Measurements from ENCODE around the gene NUAK1.

The NUAK1 gene

DNA sequence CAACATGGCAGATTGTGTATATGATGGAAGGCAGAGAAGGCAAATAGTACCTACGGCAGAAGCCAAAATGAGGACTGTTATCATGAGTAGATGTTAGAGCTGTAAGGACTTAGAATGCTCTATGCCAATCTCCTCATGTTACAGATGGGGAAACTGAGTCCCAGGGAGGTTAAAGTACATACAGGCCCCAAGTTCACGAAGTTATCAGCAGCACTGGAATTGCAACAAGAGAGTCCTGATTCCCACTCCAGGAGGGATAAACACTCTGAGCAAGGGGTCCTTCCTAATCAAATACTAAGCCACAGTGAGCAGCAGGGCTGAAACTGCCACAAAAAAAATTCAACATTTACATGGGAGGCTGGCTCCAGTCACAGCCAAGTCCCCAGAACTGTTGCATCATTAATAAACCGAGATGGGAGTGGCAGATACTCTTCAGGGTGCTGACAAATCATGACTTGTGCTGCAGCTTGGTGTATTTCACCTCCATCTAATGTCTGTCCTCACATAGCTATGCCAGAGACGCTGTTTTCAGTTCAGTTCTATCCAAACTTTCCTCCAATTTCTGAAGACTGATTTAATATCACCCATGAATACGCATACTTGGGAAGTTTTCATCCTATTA lies 24.2 kb downstream of the NUAK1 start:
- H3K4me3 ChIP-seq (ENCODE audit: low read length), result no peak overlapping the region
- DNase-seq (ENCODE audit: low read depth, low spot score), result no peak

DNA sequence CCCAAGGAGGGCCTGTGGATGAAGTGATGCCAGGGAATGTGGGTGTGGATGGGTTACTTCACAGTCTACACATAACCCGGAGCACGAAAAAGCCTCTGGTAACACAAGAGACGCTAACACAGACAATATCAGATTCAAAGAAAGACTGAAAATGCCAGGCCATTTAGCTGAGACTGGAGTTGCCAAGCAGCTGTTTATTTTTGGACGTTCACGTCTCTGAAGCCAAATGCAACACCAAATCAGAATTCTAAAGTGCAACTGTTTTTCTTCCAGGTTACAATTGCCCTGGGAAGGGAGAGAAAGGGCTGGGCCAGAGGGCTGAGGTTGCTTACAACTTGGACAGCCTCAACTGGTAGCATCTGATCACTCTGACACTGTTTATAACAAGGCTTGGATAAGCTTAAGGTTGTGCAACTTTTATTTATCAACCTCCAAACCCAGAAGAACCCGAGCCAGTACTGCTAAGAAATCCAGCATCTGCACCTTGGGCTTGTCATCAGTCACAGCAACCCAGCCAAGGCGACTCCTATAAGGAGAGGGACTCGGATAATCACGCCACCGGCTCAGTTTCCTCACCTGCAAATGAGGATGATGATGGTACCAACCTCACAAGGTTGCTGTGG lies 24.8 kb downstream of the NUAK1 start:
- no peak for DNase-seq (ENCODE audit: low read depth, low spot score)
- no peak overlapping the region for H3K4me3 ChIP-seq (ENCODE audit: low read length)

DNA sequence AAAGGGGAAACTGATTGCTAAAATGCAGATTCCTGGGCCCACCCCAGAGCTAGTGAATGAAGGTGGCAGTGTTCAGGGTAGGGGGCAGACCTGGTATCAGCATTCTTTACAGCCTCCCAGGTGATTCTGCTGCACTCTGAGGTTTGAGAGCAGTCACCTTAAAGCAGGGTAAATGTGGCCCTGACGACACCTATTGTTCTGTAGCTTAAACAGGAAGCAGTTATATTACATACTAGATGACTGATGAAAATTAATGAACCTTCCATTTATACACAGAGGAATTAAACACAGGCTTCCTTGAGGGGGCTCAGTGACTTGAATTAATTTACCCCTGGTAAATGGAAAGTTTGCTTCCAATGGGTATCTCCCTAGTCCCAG lies 25.3 kb downstream of the NUAK1 start:
- no peak overlapping the region for H3K4me3 ChIP-seq (ENCODE audit: low read length)
- no peak for DNase-seq (ENCODE audit: low read depth, low spot score)

DNA sequence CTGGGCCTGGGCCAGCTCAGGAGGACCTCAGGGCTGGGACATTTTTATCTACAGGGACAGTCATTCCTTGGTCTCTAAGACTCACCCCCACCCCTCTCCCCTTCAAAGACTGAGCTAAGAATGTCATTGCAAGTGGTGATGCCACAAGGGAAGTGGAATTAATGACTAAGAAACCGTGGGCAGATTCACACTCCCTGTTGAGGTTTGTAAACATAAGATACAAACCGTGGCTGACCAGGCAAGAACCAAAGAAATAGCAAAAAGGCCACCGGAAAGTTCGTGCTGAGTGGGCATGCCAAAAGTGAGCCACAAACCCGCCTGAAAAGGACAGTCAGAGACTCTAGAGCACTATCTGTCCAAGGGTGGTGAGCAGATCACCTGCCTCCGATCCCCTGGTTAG lies 25.7 kb downstream of the NUAK1 start:
- no peak overlapping the region for H3K4me3 ChIP-seq (ENCODE audit: low read length)
- DNase-seq (ENCODE audit: low read depth, low spot score), result no peak

DNA sequence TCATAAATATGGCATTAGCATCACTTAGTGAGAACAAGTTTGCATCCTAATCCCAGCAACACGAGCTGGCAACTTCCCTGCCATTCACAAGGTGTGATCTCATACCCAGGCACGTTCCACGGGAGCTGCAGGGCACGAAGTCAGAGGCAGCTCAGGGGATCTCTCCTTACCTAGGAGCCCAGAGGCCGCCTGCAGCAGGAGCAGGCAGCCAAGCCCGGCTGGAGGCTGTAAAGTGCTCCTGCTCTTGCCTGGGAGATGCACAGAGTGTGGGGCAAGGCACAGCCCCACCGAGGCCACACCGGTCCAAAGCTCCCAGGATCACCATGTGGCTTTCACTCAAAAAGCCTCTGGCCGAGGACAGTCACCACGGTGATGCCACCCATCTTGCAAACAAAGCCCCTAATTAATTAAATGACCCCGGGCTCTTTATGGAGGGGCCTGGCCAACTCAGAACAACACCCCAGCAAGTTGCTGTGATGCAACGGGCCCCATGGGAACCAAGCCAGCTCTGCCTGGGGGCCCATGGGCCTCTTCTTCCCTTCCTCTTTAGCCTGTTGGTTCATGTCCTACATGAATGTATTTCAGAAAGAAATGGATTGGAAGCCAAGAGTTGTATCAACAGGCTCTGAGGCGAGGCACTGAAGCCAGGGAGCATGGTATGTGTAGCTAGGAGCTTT lies 26.5 kb downstream of the NUAK1 start:
- DNase-seq (ENCODE audit: low read depth, low spot score), result no peak
- no peak overlapping the region for H3K4me3 ChIP-seq (ENCODE audit: low read length)

DNA sequence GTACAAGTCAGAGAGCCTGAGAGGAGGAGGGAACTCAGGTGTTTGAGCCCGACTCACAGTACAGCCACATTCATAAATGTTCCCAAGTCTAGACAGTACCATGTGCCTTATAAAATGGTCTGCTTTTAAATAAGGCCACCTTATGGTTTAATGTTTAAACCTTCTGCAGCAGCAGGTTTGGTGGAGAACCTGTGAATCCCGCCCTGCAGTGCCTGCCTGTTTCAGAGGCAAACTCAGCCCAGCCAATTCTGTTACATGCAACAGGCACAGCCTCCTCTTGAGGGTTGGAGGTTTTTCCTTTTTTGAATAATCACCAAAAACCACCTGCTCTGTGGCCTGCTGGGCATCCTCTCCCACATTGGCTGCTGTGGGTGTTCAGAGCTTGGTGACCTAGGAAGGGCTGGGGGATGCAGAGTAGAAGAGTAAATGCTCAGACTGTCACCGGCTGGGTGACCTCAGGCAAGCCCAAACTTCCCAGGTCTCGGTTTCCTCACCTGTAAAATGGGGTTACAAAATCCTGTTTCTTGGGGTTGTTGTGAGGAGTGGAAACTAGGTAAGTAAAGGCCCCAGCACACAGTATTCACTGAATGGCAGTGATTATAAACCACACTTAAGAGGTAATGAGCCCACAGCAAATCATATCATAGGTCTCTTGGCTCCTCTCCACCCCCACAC lies 28.0 kb downstream of the NUAK1 start:
- no peak overlapping the region for H3K4me3 ChIP-seq (ENCODE audit: low read length)
- DNase-seq (ENCODE audit: low read depth, low spot score), result no peak

DNA sequence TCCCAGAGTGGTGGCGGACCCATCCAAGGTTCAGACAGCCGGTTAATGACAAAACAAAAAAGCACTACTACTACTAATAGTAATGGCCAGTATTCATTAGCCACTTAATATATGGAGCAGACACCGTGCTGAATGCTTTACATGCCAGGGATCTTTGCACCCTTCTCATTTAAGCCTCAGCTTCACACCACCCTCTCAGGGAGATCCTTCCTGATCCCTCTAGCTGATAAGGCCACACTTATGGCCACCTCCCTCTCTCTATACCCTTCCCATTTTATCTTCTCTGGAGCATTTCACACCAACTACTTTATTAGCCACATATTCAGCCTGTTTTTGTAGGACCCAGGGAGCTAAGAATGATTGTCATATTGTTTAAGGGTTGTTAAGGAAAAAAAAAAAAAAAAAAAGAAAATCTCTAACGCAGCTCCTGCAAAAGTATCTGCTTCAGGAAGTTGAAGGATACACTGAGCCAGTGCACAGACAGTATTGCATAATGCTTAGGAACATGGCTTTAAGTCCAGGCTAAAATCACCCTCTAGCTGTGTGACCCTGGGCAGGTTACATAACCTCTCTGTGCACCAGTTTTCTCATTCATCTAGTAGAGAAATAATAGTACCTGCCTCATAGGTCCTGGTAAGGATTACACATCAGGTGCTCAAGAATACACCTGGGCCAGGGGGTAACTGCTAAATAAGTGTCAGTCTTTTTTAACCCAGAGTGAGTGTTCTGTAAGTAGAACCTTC lies 29.4 kb downstream of the NUAK1 start:
- no peak overlapping the region for H3K4me3 ChIP-seq (ENCODE audit: low read length)
- no peak for DNase-seq (ENCODE audit: low read depth, low spot score)

DNA sequence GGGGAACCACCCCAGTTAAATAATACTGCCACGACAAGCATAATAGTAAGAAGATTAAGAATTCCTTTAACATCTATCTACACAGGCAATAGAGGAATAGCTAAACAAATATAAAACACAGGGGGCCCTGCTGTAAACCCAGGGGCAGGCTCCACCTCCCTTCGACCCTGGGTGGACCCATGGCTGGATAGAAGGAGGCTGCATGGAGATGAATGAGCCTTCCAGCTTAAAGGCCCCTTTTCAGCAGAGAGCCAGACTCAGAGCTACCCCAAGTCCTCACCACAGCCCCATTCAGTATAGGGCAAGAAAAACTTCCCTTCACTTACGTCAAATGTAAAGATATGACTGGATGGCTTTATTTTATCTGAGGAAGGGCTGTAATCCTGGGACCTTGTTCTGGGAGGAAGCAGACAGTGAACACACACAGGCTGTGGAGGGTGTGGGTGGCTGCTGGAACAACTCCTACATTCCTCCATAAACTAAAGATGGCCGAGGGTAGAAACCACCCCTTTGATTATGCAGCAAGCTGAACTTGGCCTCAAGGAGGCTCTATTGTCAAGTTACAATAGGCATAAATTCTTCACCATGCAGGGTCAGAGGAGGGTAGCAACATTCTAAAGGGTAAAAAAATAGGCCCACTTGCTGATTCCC lies 30.4 kb downstream of the NUAK1 start:
- DNase-seq (ENCODE audit: low read depth, low spot score), result no peak
- H3K4me3 ChIP-seq (ENCODE audit: low read length), result no peak overlapping the region

DNA sequence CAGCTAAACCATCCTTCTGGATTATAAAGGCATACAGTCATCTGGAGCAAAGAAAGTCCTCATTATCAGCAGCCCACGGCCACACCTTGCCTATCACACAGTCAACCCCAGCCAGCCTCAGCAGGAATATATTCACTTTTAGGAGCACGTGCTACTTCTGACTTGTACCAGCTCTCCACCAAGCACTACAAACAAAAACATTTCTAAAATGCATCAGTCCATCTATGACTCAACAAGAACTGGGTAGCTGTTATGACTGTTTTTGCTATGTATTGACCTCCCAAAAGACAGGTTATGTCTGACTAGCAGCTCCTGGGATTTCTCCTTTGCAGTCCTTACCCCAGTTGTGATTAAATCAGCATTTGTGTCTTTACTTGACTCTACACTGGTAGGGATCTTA lies 31.2 kb downstream of the NUAK1 start:
- DNase-seq (ENCODE audit: low read depth, low spot score), result no peak
- H3K4me3 ChIP-seq (ENCODE audit: low read length), result no peak overlapping the region

DNA sequence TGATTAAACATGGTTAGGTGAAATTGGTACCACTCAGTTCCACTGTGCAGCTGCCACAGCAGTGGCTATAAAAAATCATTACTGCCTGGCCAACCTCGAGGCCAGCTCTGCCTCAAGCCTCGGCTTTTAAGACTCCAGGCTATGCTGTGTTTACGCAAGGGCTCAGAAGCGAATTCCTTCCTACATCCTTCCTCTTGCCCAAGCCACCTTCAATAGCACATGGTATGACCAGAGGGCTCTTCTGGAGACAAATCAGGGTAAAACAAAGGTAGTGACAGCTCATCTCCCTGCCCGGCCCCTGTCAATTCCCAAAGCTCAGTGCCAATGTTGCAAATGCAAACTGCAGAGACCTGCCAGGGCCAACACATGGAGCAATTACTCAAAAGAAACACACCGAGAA lies 31.9 kb downstream of the NUAK1 start:
- no peak for DNase-seq (ENCODE audit: low read depth, low spot score)
- no peak overlapping the region for H3K4me3 ChIP-seq (ENCODE audit: low read length)

DNA sequence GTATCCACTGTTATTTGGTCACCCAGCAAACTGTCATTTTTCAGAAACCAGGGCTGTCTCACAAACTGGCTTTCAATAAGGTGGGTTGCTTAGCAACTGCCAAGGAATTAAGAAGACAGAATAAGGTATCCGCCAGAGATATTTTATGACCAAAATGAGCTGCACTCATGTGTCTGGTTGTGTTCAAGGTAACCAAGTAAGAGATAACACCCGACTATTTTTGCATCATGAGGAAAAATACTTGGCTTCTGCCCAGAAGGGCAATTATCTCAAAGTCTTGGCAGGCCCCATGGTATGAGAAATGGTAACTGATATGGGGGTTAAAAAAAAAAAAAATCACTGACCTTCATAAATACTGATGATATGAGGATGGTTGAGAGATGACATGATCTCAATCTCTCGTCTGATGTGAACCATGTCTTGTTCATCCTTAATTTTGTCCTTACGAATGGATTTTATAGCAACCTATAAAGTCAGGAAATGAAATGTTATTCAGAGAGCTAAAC lies 32.6 kb downstream of the NUAK1 start:
- no peak overlapping the region for H3K4me3 ChIP-seq (ENCODE audit: low read length)
- no peak for DNase-seq (ENCODE audit: low read depth, low spot score)

DNA sequence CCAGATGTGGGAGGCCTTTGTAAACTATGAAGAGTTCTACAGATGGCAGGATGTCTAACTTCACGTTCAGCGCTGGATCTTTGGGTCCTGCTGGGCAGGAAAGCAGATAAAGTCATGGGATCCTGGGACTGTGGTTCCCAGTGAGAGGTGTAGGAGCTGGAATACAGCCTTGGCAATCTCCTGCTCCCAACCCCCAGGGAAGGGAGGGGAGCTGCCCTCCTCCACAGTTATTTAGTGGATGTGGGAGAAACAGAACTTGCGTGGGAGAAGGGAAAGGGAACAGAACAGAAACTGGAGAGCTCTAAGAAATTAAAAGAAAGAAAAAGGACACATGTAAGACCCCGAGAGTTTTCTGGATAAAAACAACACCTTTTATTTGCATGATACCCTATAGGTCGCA lies 37.0 kb downstream of the NUAK1 start:
- DNase-seq (ENCODE audit: low read depth, low spot score), result no peak
- H3K4me3 ChIP-seq (ENCODE audit: low read length), result no peak overlapping the region

DNA sequence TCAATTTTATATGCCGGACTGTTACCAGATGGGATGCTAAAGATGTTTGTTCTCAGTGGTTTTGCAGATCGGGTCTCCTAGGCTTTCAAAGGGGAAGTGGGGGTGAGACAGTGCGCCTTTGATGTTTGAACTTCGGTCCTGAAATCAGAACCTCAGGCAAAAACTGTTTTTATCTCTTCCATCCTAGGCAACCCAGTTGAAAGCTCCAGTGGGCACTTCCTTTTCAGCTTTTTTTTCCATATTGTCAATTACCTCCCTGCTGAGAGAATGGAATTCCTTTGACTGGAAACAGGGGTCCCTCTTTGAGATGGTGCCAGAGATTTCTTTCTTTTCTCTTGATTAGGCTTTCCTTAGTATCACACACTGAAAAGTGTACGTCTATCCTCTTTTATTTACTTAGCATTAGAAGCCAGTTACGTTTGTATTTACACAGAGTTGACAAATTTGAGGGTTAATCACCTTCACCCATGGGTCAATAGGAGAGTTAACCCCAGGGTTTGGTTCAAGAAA lies 40.0 kb downstream of the NUAK1 start:
- no peak for DNase-seq (ENCODE audit: low read depth, low spot score)
- H3K4me3 ChIP-seq (ENCODE audit: low read length), result no peak overlapping the region

DNA sequence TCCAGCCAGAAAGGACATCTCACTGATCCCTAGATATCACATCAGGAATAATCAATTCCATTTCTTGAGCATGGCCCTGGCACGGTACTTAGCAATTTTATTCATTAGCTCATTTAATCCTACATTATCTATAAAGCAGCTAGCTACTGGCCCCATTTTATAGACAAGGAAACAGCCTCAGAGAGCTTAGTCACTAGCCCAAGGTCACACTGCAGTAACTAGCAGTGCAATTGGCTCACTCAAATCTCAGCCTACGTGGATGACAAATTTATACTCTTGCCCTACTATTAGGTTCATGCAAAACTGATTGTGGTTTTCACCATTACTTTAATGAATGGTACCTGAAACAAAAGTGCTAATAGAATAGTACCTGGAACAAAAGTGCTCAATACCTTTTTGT lies 41.7 kb downstream of the NUAK1 start:
- no peak overlapping the region for H3K4me3 ChIP-seq (ENCODE audit: low read length)
- no peak for DNase-seq (ENCODE audit: low read depth, low spot score)

DNA sequence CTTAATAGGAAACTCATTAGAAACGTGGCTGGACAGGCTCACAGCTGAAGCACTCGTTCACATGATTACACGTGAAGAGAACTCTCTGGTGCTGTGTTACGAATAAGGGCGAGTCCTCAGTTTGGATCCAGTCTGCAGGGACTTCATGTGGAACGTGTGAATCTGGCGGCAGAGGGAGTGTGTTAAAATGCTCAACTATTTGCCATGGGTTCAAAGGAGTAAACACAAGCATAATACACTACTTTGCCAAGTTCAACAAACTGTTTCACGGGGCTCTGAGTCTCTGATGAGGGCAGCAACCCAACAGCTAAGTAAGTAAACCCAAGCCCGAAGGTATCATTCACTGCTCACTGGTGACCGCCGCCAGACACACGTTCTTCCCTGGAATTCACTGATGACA lies 42.4 kb downstream of the NUAK1 start:
- no peak for DNase-seq (ENCODE audit: low read depth, low spot score)
- H3K4me3 ChIP-seq (ENCODE audit: low read length), result no peak overlapping the region

DNA sequence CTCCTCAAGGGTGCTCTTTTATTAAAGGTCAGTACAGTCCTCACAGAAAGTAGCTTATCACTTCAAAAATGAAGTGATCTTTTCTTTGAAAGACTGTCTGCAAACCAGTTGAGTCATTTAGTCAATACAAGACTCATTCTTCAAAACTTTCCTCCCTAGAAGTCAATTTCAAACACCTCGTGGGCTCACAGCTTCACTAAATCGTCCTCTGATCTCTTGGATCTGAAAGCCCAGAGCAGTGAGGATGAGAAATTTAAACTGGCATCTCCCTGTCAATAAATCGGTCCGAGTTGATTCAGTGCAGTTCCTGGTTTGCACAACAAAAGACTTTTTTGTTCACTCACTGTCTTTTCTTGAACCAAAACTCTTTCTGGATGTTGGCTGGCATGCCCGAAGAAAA lies 44.5 kb downstream of the NUAK1 start:
- H3K4me3 ChIP-seq (ENCODE audit: low read length), result no peak overlapping the region
- no peak for DNase-seq (ENCODE audit: low read depth, low spot score)

DNA sequence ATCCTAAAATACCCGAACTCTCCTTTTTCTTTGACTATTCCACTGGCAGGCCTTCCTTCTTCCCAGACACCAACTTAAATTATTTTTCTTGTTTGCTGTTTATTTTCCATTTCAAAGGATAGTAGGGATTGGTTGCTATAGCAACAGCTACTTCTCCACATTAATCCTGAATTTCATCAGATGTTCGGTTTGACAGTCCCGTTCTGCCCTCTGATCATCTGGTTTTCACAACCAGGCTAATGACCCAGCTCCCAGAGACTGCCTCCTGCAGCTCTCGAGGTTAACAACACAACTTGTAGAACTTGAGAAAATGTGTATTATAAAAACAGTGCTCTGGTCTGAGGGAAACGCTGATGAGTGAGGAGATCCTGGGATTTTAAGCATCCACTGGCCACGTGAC lies 45.5 kb downstream of the NUAK1 start:
- H3K4me3 ChIP-seq (ENCODE audit: low read length), result no peak overlapping the region
- DNase-seq (ENCODE audit: low read depth, low spot score), result no peak

DNA sequence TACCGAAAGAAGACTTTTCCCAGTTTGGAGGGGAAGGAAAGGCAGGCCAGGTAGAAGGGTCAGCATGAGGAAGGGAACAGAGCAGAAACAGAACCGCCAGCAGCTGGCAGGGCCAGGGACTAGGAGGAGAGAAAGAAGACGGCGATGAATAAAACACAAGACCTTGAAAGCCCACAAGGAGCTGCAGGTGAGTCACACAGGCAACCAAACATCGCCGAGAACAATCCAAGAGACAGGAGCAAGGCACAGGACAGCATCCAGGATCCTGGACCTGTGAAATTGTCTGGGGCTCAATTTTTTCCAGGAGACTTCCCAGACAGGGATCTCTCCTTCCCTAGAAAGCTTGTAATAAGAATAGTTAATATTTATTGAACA lies 47.3 kb downstream of the NUAK1 start:
- DNase-seq (ENCODE audit: low read depth, low spot score), result no peak
- no peak overlapping the region for H3K4me3 ChIP-seq (ENCODE audit: low read length)

All from Jurkat, Clone E6-1 (cell line).